IMR-90 (cell line): ENCODE results near the gene CEP41. TPM values are rescaled to one million over a fixed set of nuclear protein-coding genes. Genes with fewer than 3 reads are reported as not detected.

Experiments used
- ATAC-seq: fragments of 200-7000 bp; cut with Tn5 transposase; 2 replicates; pipeline ENCODE4 v1.9.1; 2020; ENCODE audit warnings: low read depth, mild to moderate bottlenecking, moderate library complexity
- BruUV-seq: library from RNA; stranded (reverse); fragments of 400-500 nt; replicated peaks from 2 replicates; lab custom pipeline; 2021; lab: Mats Ljungman, UMichigan
- CTCF ChIA-PET: fragments of 300-600 bp; formaldehyde crosslinking; extraction: SDS; loops from one replicate; lab custom pipeline; 2021; ENCODE audit warnings: antibody characterized with exemption; lab: Yijun Ruan, JAX
- POLR2A ChIA-PET: fragments of 300-600 bp; sonication (Branson Sonifier 250); formaldehyde crosslinking; loops from one replicate; lab custom pipeline; 2022; ENCODE audit warnings: antibody characterized with exemption; ENCODE audit not compliant: unreplicated experiment; lab: Charles Lee
- DNase-seq: peaks from one replicate; pipeline ENCODE4 v3.0.0; 2013
- H2AFZ ChIP-seq: replicated peaks from 2 replicates; pipeline ENCODE3; 2013; ENCODE audit warnings: low read length, mild to moderate bottlenecking; ENCODE audit not compliant: poor library complexity
- H2AK5ac ChIP-seq: 2 replicates; pipeline ENCODE4 v1.6.1; 2013; ENCODE audit warnings: low read depth, low read length, inconsistent platforms
- H2AK9ac ChIP-seq: replicated peaks from 2 replicates; pipeline ENCODE3; 2013; ENCODE audit warnings: mild to moderate bottlenecking, low read depth, low read length, moderate library complexity; ENCODE audit not compliant: poor library complexity
- H2BK120ac ChIP-seq: 2 replicates; pipeline ENCODE4 v1.6.1; 2013; ENCODE audit warnings: low read depth, low read length, inconsistent platforms
- H2BK15ac ChIP-seq: 3 replicates; pipeline ENCODE4 v1.6.1; 2013; ENCODE audit warnings: low read depth, low read length, inconsistent platforms
- H2BK20ac ChIP-seq: 2 replicates; pipeline ENCODE4 v1.6.1; 2013; ENCODE audit warnings: low read depth, mild to moderate bottlenecking, inconsistent platforms, low read length, moderate library complexity
- H2BK5ac ChIP-seq: 2 replicates; pipeline ENCODE4 v1.6.1; 2013; ENCODE audit warnings: mild to moderate bottlenecking, low read depth, low read length, inconsistent platforms; ENCODE audit not compliant: poor library complexity, severe bottlenecking
- H3K14ac ChIP-seq: replicated peaks from 2 replicates; pipeline ENCODE4 v1.6.1; 2013; ENCODE audit warnings: low read depth, low read length, inconsistent platforms
- H3K18ac ChIP-seq: 2 replicates; pipeline ENCODE4 v1.6.1; 2013; ENCODE audit warnings: low read depth, low read length, control low read depth
- H3K23ac ChIP-seq: 2 replicates; pipeline ENCODE4 v1.6.1; 2013; ENCODE audit warnings: low read depth, low read length, inconsistent platforms
- H3K27ac ChIP-seq: 2 replicates; pipeline ENCODE4 v1.5.1; 2013; ENCODE audit warnings: mild to moderate bottlenecking, control low read depth, low read length; ENCODE audit not compliant: insufficient read depth
- H3K27me3 ChIP-seq: 2 replicates; pipeline ENCODE4 v1.6.1; 2013; ENCODE audit warnings: low read length; ENCODE audit not compliant: control insufficient read depth, insufficient read depth
- H3K36me3 ChIP-seq: 2 replicates; pipeline ENCODE4 v1.6.1; 2013; ENCODE audit warnings: low read length, mixed read lengths; ENCODE audit not compliant: control insufficient read depth, insufficient read depth
- H3K4ac ChIP-seq: 2 replicates; pipeline ENCODE4 v1.6.1; 2013; ENCODE audit warnings: low read depth, low read length, inconsistent platforms
- H3K4me1 ChIP-seq: 2 replicates; pipeline ENCODE4 v1.6.1; 2013; ENCODE audit warnings: low read length, mixed read lengths; ENCODE audit not compliant: control insufficient read depth, insufficient read depth
- H3K4me2 ChIP-seq: 2 replicates; pipeline ENCODE4 v1.6.1; 2013; ENCODE audit warnings: low read depth, mild to moderate bottlenecking, control low read depth, low read length, moderate library complexity
- H3K4me3 ChIP-seq: 2 replicates; pipeline ENCODE4 v1.5.1; 2013; ENCODE audit warnings: low read depth, mild to moderate bottlenecking, control low read depth, low read length, moderate library complexity; ENCODE audit not compliant: insufficient read depth
- H3K56ac ChIP-seq: 2 replicates; pipeline ENCODE4 v1.6.1; 2013; ENCODE audit warnings: low read length, inconsistent platforms; ENCODE audit not compliant: insufficient read depth; ENCODE audit errors: extremely low read depth
- H3K79me1 ChIP-seq, 2 experiments: 2 replicates each; pipeline ENCODE4 v1.6.1; 2013; ENCODE audit warnings: low read length in 2 of 2, inconsistent platforms in 1 of 2, low read depth in 1 of 2
- H3K9ac ChIP-seq: 2 replicates; pipeline ENCODE4 v1.6.1; 2013; ENCODE audit warnings: low read depth, low read length, control low read depth
- H3K9me1 ChIP-seq: 2 replicates; pipeline ENCODE4 v1.6.1; 2013; ENCODE audit warnings: low read length, inconsistent platforms; ENCODE audit not compliant: insufficient read depth
- H3K9me3 ChIP-seq: 2 replicates; pipeline ENCODE4 v1.6.1; 2013; ENCODE audit warnings: low read length; ENCODE audit not compliant: control insufficient read depth, insufficient read depth
- H4K20me1 ChIP-seq: 2 replicates; pipeline ENCODE4 v1.6.1; 2013; ENCODE audit warnings: low read length, inconsistent platforms; ENCODE audit not compliant: insufficient read depth
- H4K5ac ChIP-seq: 2 replicates; pipeline ENCODE4 v1.6.1; 2013; ENCODE audit warnings: mild to moderate bottlenecking, low read depth, low read length, control low read depth
- H4K8ac ChIP-seq, 2 experiments: 2 replicates each; pipeline ENCODE4 v1.6.1; 2013; ENCODE audit warnings: low read depth in 2 of 2, low read length in 2 of 2, control low read depth in 1 of 2, inconsistent platforms in 1 of 2
- H4K91ac ChIP-seq: 2 replicates; pipeline ENCODE4 v1.6.1; 2013; ENCODE audit warnings: low read depth, low read length, inconsistent platforms; ENCODE audit not compliant: insufficient read depth
- BHLHE40 ChIP-seq: fragments of 150-350 bp; IDR thresholded peaks from 2 replicates; pipeline ENCODE4 v1.6.1; 2016; ENCODE audit warnings: mild to moderate bottlenecking, low read depth, low read length
- CEBPB ChIP-seq: IDR thresholded peaks from 2 replicates; pipeline ENCODE4 v1.6.1; 2012; ENCODE audit warnings: low read depth, low read length, improper control_type of control experiment
- CHD1 ChIP-seq: IDR thresholded peaks from 2 replicates; pipeline ENCODE4 v1.6.1; 2012; ENCODE audit warnings: low read depth, low read length, improper control_type of control experiment
- FOS ChIP-seq: fragments of 150-350 bp; IDR thresholded peaks from 2 replicates; pipeline ENCODE4 v1.6.1; 2016; ENCODE audit warnings: low read depth, low read length
- MAZ ChIP-seq: IDR thresholded peaks from 2 replicates; pipeline ENCODE4 v1.6.1; 2012; ENCODE audit warnings: low read depth, mild to moderate bottlenecking, low read length, improper control_type of control experiment, moderate library complexity, borderline replicate concordance
- NFE2L2 ChIP-seq: fragments of 150-350 bp; IDR thresholded peaks from 2 replicates; pipeline ENCODE4 v1.6.1; 2016; ENCODE audit warnings: low read depth, mild to moderate bottlenecking, low read length
- POLR2A ChIP-seq: IDR thresholded peaks from 2 replicates; pipeline ENCODE4 v1.6.1; 2012; ENCODE audit warnings: mild to moderate bottlenecking, low read depth, low read length
- RCOR1 ChIP-seq: IDR thresholded peaks from 2 replicates; pipeline ENCODE4 v1.6.1; 2012; ENCODE audit warnings: mild to moderate bottlenecking, low read length, improper control_type of control experiment; ENCODE audit not compliant: insufficient replicate concordance
- RFX5 ChIP-seq: IDR thresholded peaks from 2 replicates; pipeline ENCODE4 v1.8.0; 2012; ENCODE audit warnings: low read depth, mild to moderate bottlenecking, low read length, moderate library complexity
- SMC3 ChIP-seq: fragments of 150-350 bp; IDR thresholded peaks from 2 replicates; pipeline ENCODE4 v1.6.1; 2016; ENCODE audit warnings: low read depth, mild to moderate bottlenecking, antibody characterized with exemption, low read length, moderate library complexity
- WGBS, 2 experiments: methylation state at CpG; one replicate each; pipeline versions ENCODE4 v1.1.5 to v1.1.7; 2013; ENCODE audit warnings: missing lambda C conversion rate in 2 of 2; ENCODE audit not compliant: insufficient read length in 1 of 2; ENCODE audit errors: extremely low coverage in 2 of 2; 5-methylcytosine and 5-hydroxymethylcytosine counted together
- dilution Hi-C: fragments of 300-500 bp; cut with HindIII; formaldehyde crosslinking; loops from one replicate; pipeline ENCODE4 v1.14.3; 2018; ENCODE audit warnings: low sequenced_read_pairs; ENCODE audit not compliant: unreplicated experiment
- in situ Hi-C: fragments of 300-500 bp; cut with MboI; formaldehyde crosslinking; loops from 3 replicates; pipeline ENCODE4 v1.14.3; 2019; ENCODE audit warnings: low sequenced_read_pairs, inconsistent platforms, mixed read lengths
- intact Hi-C: fragments of 100-400 bp; cut with micrococcal nuclease; formaldehyde crosslinking; loops from 2 replicates; pipeline ENCODE4 v1.10.0; 2022
- polyA plus RNA-seq, 3 experiments: library from polyadenylated mRNA; depleted of rRNA; stranded (reverse); fragments of >200 nt; gene quantifications; 2 replicates each; pipeline ENCODE4 v1.2.3, GENCODE V29; 2012; ENCODE audit warnings: low replicate concordance in 1 of 3
- total RNA-seq: library from RNA; depleted of rRNA; stranded (reverse); fragments of >200 nt; gene quantifications from 2 replicates; pipeline ENCODE4 v1.2.3, GENCODE V29; 2012
- TF ChIP-seq, protein P1 (sequence below): fragments of 150-350 bp; IDR thresholded peaks from 2 replicates; pipeline ENCODE4 v1.6.1; 2017; ENCODE audit warnings: mild to moderate bottlenecking, antibody characterized with exemption, low read length, low read depth
- TF ChIP-seq, protein P2 (sequence below): fragments of 150-350 bp; IDR thresholded peaks from 2 replicates; pipeline ENCODE4 v1.6.1; 2016; ENCODE audit warnings: low read depth, mild to moderate bottlenecking, low read length, moderate library complexity, borderline replicate concordance
- TF ChIP-seq, protein P3 (sequence below): conservative IDR thresholded peaks from 2 replicates; pipeline ENCODE4 v1.5.1; 2012; ENCODE audit warnings: mild to moderate bottlenecking, low read depth, low read length, improper control_type of control experiment

Gene CEP41
- total and polyA plus RNA-seq, 2 of the 4 experiments (the other 2 are of a cell fraction), result 12.2 to 21.9 TPM

DNA sequence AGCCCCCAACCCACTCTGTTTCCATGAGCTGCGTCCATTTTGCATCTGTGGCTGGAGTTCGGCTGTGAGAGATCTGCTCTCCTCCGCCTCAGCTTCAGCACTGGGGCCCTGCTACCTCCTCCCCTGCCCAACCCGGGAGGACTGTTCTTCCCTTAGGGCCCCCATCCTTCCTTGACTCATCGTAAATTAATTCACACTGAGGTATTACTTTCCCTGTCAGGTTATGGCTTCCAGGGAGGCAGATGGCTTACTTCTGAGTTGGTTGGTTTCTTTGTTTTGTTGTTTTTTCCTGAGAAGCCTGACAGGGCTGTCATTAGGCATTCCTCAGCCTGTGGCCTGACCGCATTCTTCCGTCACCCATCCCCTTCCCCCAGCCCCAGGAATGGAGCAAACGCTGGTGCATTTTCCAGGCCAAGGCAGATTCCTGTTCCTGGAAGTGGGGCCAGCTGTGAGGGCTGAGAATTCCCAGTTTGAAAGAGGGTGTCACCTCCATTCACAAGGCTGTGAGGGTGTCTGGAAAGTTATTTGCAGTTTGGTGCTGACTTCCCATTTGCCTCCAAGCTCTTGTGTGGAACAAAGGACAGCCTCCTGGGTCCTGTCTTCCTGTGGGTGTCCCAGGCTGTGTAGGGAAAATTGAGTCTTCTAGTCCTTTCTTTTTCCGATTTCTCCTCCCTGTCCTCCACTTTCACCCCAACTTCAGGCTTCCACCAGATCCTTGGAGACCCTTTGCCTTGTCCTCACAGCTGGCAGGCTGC lies 84.5 kb downstream of the CEP41 start:
- BruUV-seq, result no TSS peak
- Histone ChIP-seq H4K8ac (peak overlapping the region; percentile 97 to 99), H3K4me2 (peak overlapping the region; percentile 59), H3K4ac (peak overlapping the region; percentile 100), H4K91ac (peak overlapping the region; percentile 100), H3K27me3 (no peaks in the 10 kb centered on the region), H4K5ac (peak overlapping the region; percentile 99), H2BK20ac (peak overlapping the region; percentile 100), H3K4me1 (peaks cover 29% of the 10 kb centered on the region), H3K4me3 (no peak overlapping the region), H3K14ac (peak overlapping the region; percentile 100), H2BK5ac (peak overlapping the region; percentile 100), H3K9me1 (peaks cover 25% of the 10 kb centered on the region), H2AFZ (peak overlapping the region; percentile 82), H3K56ac (peak overlapping the region; percentile 95), H3K9ac (peak overlapping the region; percentile 73), H3K79me1 (peaks cover 0 to 6% of the 10 kb centered on the region in 2 experiments; a peak in 1 of 4 replicates), H2AK9ac (peak overlapping the region; percentile 97), H3K36me3 (no peaks in the 10 kb centered on the region), H3K23ac (peak overlapping the region; percentile 100), H3K27ac (peak overlapping the region; percentile 96), H2BK15ac (peak overlapping the region; percentile 100), H2AK5ac (peak overlapping the region; percentile 100), H3K9me3 (peaks cover 8% of the 10 kb centered on the region), H4K20me1 (no peaks in the 10 kb centered on the region), H3K18ac (peak overlapping the region; percentile 98), H2BK120ac (peak overlapping the region; percentile 100)
- dilution Hi-C loops (no loop called here), in situ Hi-C loops (no loop called here), intact Hi-C loops (loop anchor here (1.0 to 10.0 kb wide), 4 partner anchors 63 to 283 kb away; partner anchors contain the start of genes CPA4 and MEST)
- ATAC-seq (peak; percentile 89), DNase-seq (peak; percentile 99)
- WGBS, 2 experiments, result 0% methylated on average over 2 of the region's 9 CpGs; no CpG with 5 or more reads in 1 of the 2 experiments
- ChIA-PET POLR2A (interaction anchor here (0.5 to 0.8 kb wide), 2 partner anchors 65 to 492 kb away, joined by 3 to 4 read pairs; no protein-coding TSS in a partner anchor), CTCF (interaction anchor here (0.8 kb wide), 1 partner anchor 20 kb away, joined by 5 read pairs; no protein-coding TSS in a partner anchor)
- TF ChIP-seq FOS, result peak; percentile 81; the same call in 1 of the 2 replicates
- TF ChIP-seq, protein P1, sequence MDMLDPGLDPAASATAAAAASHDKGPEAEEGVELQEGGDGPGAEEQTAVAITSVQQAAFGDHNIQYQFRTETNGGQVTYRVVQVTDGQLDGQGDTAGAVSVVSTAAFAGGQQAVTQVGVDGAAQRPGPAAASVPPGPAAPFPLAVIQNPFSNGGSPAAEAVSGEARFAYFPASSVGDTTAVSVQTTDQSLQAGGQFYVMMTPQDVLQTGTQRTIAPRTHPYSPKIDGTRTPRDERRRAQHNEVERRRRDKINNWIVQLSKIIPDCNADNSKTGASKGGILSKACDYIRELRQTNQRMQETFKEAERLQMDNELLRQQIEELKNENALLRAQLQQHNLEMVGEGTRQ, result no peak
- TF ChIP-seq SMC3, result 0 out of 2 replicates have a peak, but pooled peaks have one; percentile 3
- peak; percentile 22; the same call in 1 of the 2 replicates for TF ChIP-seq CEBPB
- TF ChIP-seq, protein P2, sequence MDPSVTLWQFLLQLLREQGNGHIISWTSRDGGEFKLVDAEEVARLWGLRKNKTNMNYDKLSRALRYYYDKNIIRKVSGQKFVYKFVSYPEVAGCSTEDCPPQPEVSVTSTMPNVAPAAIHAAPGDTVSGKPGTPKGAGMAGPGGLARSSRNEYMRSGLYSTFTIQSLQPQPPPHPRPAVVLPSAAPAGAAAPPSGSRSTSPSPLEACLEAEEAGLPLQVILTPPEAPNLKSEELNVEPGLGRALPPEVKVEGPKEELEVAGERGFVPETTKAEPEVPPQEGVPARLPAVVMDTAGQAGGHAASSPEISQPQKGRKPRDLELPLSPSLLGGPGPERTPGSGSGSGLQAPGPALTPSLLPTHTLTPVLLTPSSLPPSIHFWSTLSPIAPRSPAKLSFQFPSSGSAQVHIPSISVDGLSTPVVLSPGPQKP, result no peak
- peak; percentile 70; the same call in 1 of the 2 replicates for TF ChIP-seq POLR2A
- peak; percentile 82 for TF ChIP-seq BHLHE40
- TF ChIP-seq MAZ, result peak; percentile 96
- peak; percentile 20; the same call in 1 of the 2 replicates for TF ChIP-seq NFE2L2
- TF ChIP-seq RFX5, result no peak
- no peak for TF ChIP-seq CHD1
- TF ChIP-seq, protein P3, sequence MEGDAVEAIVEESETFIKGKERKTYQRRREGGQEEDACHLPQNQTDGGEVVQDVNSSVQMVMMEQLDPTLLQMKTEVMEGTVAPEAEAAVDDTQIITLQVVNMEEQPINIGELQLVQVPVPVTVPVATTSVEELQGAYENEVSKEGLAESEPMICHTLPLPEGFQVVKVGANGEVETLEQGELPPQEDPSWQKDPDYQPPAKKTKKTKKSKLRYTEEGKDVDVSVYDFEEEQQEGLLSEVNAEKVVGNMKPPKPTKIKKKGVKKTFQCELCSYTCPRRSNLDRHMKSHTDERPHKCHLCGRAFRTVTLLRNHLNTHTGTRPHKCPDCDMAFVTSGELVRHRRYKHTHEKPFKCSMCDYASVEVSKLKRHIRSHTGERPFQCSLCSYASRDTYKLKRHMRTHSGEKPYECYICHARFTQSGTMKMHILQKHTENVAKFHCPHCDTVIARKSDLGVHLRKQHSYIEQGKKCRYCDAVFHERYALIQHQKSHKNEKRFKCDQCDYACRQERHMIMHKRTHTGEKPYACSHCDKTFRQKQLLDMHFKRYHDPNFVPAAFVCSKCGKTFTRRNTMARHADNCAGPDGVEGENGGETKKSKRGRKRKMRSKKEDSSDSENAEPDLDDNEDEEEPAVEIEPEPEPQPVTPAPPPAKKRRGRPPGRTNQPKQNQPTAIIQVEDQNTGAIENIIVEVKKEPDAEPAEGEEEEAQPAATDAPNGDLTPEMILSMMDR, result no peak
- peak; percentile 68 for TF ChIP-seq RCOR1
